HepG2 (cell line): ENCODE data around the gene LTB4R2. TPM values are rescaled to one million over a fixed set of nuclear protein-coding genes. Genes with fewer than 3 reads are reported as not detected.

Source experiments
- ATAC-seq: fragments of 200-7000 bp; cut with Tn5 transposase; 3 replicates; pipeline ENCODE4 v1.9.1; 2020; ENCODE audit warnings: mild to moderate bottlenecking, moderate library complexity
- BruUV-seq: library from RNA; stranded (reverse); fragments of 400-500 nt; replicated peaks from 2 replicates; lab custom pipeline; 2021; lab: Mats Ljungman, UMichigan
- CTCF ChIA-PET: fragments of 300-600 bp; formaldehyde crosslinking; extraction: SDS; loops from one replicate; lab custom pipeline; 2021; ENCODE audit warnings: low total read pairs, inconsistent platforms, low intra/inter-chr PET ratio; lab: Yijun Ruan, JAX
- POLR2A ChIA-PET: fragments of 350-600 bp; sonication (Branson Sonifier 250); formaldehyde crosslinking; loops from one replicate; lab custom pipeline; 2020; ENCODE audit warnings: antibody characterized with exemption, inconsistent platforms; lab: Yijun Ruan, JAX
- DNase-seq: peaks from one replicate; pipeline ENCODE4 v3.0.0-alpha.2; 2015; ENCODE audit warnings: low spot score
- FAIRE-seq: peaks from 3 replicates; lab custom pipeline; 2011; peaks lifted over from hg19 to GRCh38; lab: Jason Lieb, UNC
- H2AFZ ChIP-seq: one replicate; pipeline ENCODE4 v1.6.1; 2011; ENCODE audit warnings: low read length, inconsistent platforms
- H3K27ac ChIP-seq: fragments of 300-600 bp; 3 replicates; pipeline ENCODE4 v1.8.0; 2011; ENCODE audit warnings: mixed run types, mild to moderate bottlenecking, mixed read lengths, low read length, inconsistent platforms; ENCODE audit not compliant: insufficient read depth; ENCODE audit errors: extremely low read length
- H3K27me3 ChIP-seq, 2 experiments: fragments of 200-600 bp in 1 of 2; 2 replicates in 1 of 2; 3 replicates in 1 of 2; pipeline versions ENCODE4 v1.6.0 to v1.8.0; 2011; ENCODE audit warnings: low read length in 2 of 2, mild to moderate bottlenecking in 2 of 2, moderate library complexity in 2 of 2, inconsistent platforms in 1 of 2; ENCODE audit not compliant: insufficient read depth in 2 of 2, control insufficient read depth in 1 of 2
- H3K36me3 ChIP-seq, 2 experiments: fragments of 200-600 bp in 1 of 2; replicated peaks in 1 of 2; 2 replicates in 1 of 2; 3 replicates in 1 of 2; pipeline versions ENCODE4 v1.5.1 to v1.8.0; 2011; ENCODE audit warnings: low read length in 2 of 2, inconsistent platforms in 1 of 2; ENCODE audit not compliant: insufficient read depth in 2 of 2, control insufficient read depth in 1 of 2
- H3K4me1 ChIP-seq: 2 replicates; pipeline ENCODE4 v1.5.1; 2012; ENCODE audit warnings: low read length, inconsistent platforms; ENCODE audit not compliant: insufficient read depth
- H3K4me2 ChIP-seq: 2 replicates; pipeline ENCODE4 v1.6.0; 2011; ENCODE audit warnings: low read depth, low read length, inconsistent platforms
- H3K4me3 ChIP-seq, 3 experiments: fragments of 200-600 bp in 1 of 3; sonication (generic), shearing (Covaris generic) in 1 of 3; replicated peaks in 1 of 3; 2 replicates each; pipeline ENCODE4 v1.5.1; 2011 to 2016; ENCODE audit warnings: low read length in 3 of 3, inconsistent platforms in 2 of 3, low read depth in 2 of 3, mild to moderate bottlenecking in 2 of 3, control low read depth in 1 of 3, mixed read lengths in 1 of 3; ENCODE audit not compliant: insufficient read depth in 1 of 3
- H3K79me2 ChIP-seq: one replicate; pipeline ENCODE4 v1.6.1; 2011; ENCODE audit warnings: low read length, inconsistent platforms; ENCODE audit not compliant: insufficient read depth
- H3K9ac ChIP-seq: 2 replicates; pipeline ENCODE4 v1.6.0; 2011; ENCODE audit warnings: mild to moderate bottlenecking, low read depth, low read length, inconsistent platforms; ENCODE audit not compliant: insufficient read depth
- H3K9me3 ChIP-seq: 2 replicates; pipeline ENCODE4 v1.5.1; 2012; ENCODE audit warnings: mild to moderate bottlenecking, low read length
- H4K20me1 ChIP-seq: 2 replicates; pipeline ENCODE4 v1.6.0; 2011; ENCODE audit warnings: inconsistent platforms, mild to moderate bottlenecking, low read length, moderate library complexity; ENCODE audit not compliant: insufficient read depth
- ARNT ChIP-seq: fragments of 450-650 bp; IDR thresholded peaks from 2 replicates; pipeline ENCODE4 v1.6.1; 2017
- KLF16 ChIP-seq, 2 experiments: sonication (generic) in 1 of 2; formaldehyde crosslinking in 1 of 2; IDR thresholded peaks; 2 replicates each; pipeline versions ENCODE4 v1.6.1 to v1.8.0; 2016 to 2023; ENCODE audit warnings: missing genetic modification reagents in 2 of 2, missing compliant biosample characterization in 1 of 2
- NFYB ChIP-seq: sonication (generic); formaldehyde crosslinking; IDR thresholded peaks from 2 replicates; pipeline ENCODE4 v1.4.0; 2020; ENCODE audit warnings: missing genetic modification reagents
- TAF1 ChIP-seq: sonication (generic); formaldehyde crosslinking; IDR thresholded peaks from 2 replicates; pipeline ENCODE4 v1.4.0; 2020; ENCODE audit warnings: missing genetic modification reagents
- TBL1XR1 ChIP-seq: fragments of 150-350 bp; IDR thresholded peaks from 2 replicates; pipeline ENCODE4 v1.6.1; 2014; ENCODE audit warnings: borderline replicate concordance, low read length; ENCODE audit not compliant: partially characterized antibody
- YEATS2 ChIP-seq: sonication (generic); formaldehyde crosslinking; IDR thresholded peaks from 2 replicates; pipeline ENCODE4 v1.4.0; 2020; ENCODE audit warnings: missing genetic modification reagents, borderline replicate concordance
- ZNF674 ChIP-seq: sonication (generic); formaldehyde crosslinking; IDR thresholded peaks from 2 replicates; pipeline ENCODE4 v1.5.0; 2020; ENCODE audit warnings: low read depth, mild to moderate bottlenecking, missing genetic modification reagents
- WGBS: methylation state at CpG from one replicate; pipeline ENCODE4 v1.1.6; 2017; ENCODE audit warnings: low lambda C conversion rate; 5-methylcytosine and 5-hydroxymethylcytosine counted together
- in situ Hi-C: cut with HindIII; loops from 2 replicates; pipeline ENCODE4 v1.10.0; 2017; ENCODE audit warnings: low pct_unique_long_range_greater_than_20kb; ENCODE audit not compliant: extremely low pct_ligation_motif_present
- intact Hi-C: fragments of 100-400 bp; cut with micrococcal nuclease; formaldehyde crosslinking; loops from one replicate; pipeline ENCODE4 v1.10.0; 2022; ENCODE audit not compliant: unreplicated experiment
- polyA plus RNA-seq, 8 experiments: library from polyadenylated mRNA; depleted of rRNA in 3 of 8; stranded (reverse) in 7 of 8; unstranded in 1 of 8; fragments of >200 nt; fragmentation: Illumina TruSeq in 4 of 8; extraction: Trizol in 4 of 8; gene quantifications; 2 replicates each; pipeline versions ENCODE4 v1.2.1 to v1.2.3, GENCODE V29; 2011 to 2016; ENCODE audit warnings: low read depth in 4 of 8, missing spikeins in 1 of 8, mixed read lengths in 1 of 8; ENCODE audit not compliant: insufficient read depth in 1 of 8
- total RNA-seq, 5 experiments: library from RNA; depleted of rRNA; stranded (reverse); fragments of >200 nt; fragmentation: Illumina TruSeq; extraction: Trizol; gene quantifications; 2 replicates each; pipeline ENCODE4 v1.2.3, GENCODE V29; 2016; ENCODE audit warnings: low read depth in 1 of 5
- TF ChIP-seq, protein P1 (sequence below): sonication (generic); formaldehyde crosslinking; IDR thresholded peaks from 2 replicates; pipeline ENCODE4 v1.5.0; 2020; ENCODE audit warnings: mild to moderate bottlenecking, missing genetic modification reagents, borderline replicate concordance

Gene LTB4R2
- total and polyA plus RNA-seq, 2 of the 13 experiments (the other 11 are each of a cell fraction or from before 2014, with no cell fraction given), result 3.9 to 6.9 TPM

DNA sequence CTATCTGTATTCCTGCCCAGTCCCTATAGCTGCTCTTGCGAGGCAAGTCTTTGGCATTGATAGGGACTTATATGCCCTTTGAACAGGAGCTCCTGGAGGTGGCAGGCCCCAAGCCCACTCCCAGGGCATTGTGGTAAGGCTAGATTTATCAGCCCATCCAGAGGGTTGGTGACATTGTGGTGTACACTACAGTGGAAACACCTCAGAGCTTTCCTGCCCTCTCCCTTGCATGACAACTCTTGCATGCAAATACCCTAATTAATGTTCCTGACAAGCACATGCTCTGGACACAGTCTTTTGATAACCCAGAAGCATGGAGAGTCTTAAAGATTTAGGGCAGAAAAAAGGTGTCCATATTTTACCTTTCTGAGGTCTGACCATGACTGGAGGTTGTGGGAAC, 30.7 kb downstream of the LTB4R2 start (continued):
- TF ChIP-seq, protein P1, sequence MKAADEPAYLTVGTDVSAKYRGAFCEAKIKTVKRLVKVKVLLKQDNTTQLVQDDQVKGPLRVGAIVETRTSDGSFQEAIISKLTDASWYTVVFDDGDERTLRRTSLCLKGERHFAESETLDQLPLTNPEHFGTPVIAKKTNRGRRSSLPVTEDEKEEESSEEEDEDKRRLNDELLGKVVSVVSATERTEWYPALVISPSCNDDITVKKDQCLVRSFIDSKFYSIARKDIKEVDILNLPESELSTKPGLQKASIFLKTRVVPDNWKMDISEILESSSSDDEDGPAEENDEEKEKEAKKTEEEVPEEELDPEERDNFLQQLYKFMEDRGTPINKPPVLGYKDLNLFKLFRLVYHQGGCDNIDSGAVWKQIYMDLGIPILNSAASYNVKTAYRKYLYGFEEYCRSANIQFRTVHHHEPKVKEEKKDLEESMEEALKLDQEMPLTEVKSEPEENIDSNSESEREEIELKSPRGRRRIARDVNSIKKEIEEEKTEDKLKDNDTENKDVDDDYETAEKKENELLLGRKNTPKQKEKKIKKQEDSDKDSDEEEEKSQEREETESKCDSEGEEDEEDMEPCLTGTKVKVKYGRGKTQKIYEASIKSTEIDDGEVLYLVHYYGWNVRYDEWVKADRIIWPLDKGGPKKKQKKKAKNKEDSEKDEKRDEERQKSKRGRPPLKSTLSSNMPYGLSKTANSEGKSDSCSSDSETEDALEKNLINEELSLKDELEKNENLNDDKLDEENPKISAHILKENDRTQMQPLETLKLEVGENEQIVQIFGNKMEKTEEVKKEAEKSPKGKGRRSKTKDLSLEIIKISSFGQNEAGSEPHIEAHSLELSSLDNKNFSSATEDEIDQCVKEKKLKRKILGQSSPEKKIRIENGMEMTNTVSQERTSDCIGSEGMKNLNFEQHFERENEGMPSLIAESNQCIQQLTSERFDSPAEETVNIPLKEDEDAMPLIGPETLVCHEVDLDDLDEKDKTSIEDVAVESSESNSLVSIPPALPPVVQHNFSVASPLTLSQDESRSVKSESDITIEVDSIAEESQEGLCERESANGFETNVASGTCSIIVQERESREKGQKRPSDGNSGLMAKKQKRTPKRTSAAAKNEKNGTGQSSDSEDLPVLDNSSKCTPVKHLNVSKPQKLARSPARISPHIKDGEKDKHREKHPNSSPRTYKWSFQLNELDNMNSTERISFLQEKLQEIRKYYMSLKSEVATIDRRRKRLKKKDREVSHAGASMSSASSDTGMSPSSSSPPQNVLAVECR (CRISPR knock-in tag), result no peak

DNA sequence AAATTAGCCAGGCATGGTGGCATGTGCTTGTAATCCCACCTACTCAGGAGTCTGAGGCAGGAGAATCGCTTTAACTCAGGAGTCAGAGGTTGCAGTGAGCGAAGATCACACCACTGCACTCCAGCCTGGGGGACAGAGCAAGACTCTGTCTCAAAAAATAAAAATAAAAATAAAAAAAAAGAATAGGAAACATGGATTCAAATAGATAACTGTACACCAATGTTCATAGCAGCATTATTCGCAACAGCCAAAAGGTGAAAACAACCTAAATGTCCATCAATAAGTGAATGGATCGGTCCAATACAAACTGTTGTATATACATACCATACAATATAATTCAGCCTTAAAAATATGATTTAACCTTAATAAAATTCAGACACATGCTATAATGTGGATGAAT, 32.9 kb downstream of the LTB4R2 start:
- no peaks in the 10 kb centered on the region for H4K20me1 ChIP-seq
- no peaks in the 10 kb centered on the region for H3K36me3 ChIP-seq
- ChIA-PET POLR2A (no interaction called here), CTCF (no interaction called here)
- H3K27ac ChIP-seq, result no peak overlapping the region
- no TSS peak for BruUV-seq
- no peaks in the 10 kb centered on the region for H3K79me2 ChIP-seq
- 74% methylated on average over 4 of the region's 4 CpGs for WGBS
- no peak for FAIRE-seq
- no peak overlapping the region for H3K4me2 ChIP-seq
- peaks cover 4 to 23% of the 10 kb centered on the region in 2 experiments; a peak in 3 of 5 replicates for H3K27me3 ChIP-seq
- H2AFZ ChIP-seq, result no peak overlapping the region
- peaks cover 8% of the 10 kb centered on the region for H3K4me1 ChIP-seq
- in situ Hi-C loops, result no loop called here
- no peak for TF ChIP-seq NFYB
- no peak for TF ChIP-seq TAF1
- TF ChIP-seq KLF16 (CRISPR knock-in tag; IDR thresholded peaks at IDR 0.05), result no peak
- TF ChIP-seq ZNF674 (CRISPR knock-in tag), result no peak
- TF ChIP-seq TBL1XR1, result no peak
- no peak for TF ChIP-seq YEATS2
- TF ChIP-seq ARNT, result no peak
- no peak overlapping the region for H3K4me3 ChIP-seq
- no peaks in the 10 kb centered on the region for H3K9me3 ChIP-seq
- H3K9ac ChIP-seq, result no peak overlapping the region
- DNase-seq, result no peak
- intact Hi-C loops, result no loop called here
- ATAC-seq, result no peak
